HepG2 (cell line): ENCODE data around the gene RBFOX1. TPM values are rescaled to one million over a fixed set of nuclear protein-coding genes. Genes with fewer than 3 reads are reported as not detected.
A peak's percentile ranks its signal among the peaks of the same experiment; 100 is the strongest.

Experiments used
- ATAC-seq: fragments of 200-7000 bp; cut with Tn5 transposase; 3 replicates; pipeline ENCODE4 v1.9.1; 2020; ENCODE audit warnings: mild to moderate bottlenecking, moderate library complexity
- BruUV-seq: library from RNA; stranded (reverse); fragments of 400-500 nt; replicated peaks from 2 replicates; lab custom pipeline; 2021; lab: Mats Ljungman, UMichigan
- CTCF ChIA-PET: fragments of 300-600 bp; formaldehyde crosslinking; extraction: SDS; loops from one replicate; lab custom pipeline; 2021; ENCODE audit warnings: low total read pairs, inconsistent platforms, low intra/inter-chr PET ratio; lab: Yijun Ruan, JAX
- POLR2A ChIA-PET: fragments of 350-600 bp; sonication (Branson Sonifier 250); formaldehyde crosslinking; loops from one replicate; lab custom pipeline; 2020; ENCODE audit warnings: antibody characterized with exemption, inconsistent platforms; lab: Yijun Ruan, JAX
- DNase-seq: peaks from one replicate; pipeline ENCODE4 v3.0.0-alpha.2; 2015; ENCODE audit warnings: low spot score
- FAIRE-seq: peaks from 3 replicates; lab custom pipeline; 2011; peaks lifted over from hg19 to GRCh38; lab: Jason Lieb, UNC
- H2AFZ ChIP-seq: one replicate; pipeline ENCODE4 v1.6.1; 2011; ENCODE audit warnings: low read length, inconsistent platforms
- H3K27ac ChIP-seq: fragments of 300-600 bp; 3 replicates; pipeline ENCODE4 v1.8.0; 2011; ENCODE audit warnings: mixed run types, mild to moderate bottlenecking, mixed read lengths, low read length, inconsistent platforms; ENCODE audit not compliant: insufficient read depth; ENCODE audit errors: extremely low read length
- H3K27me3 ChIP-seq, 2 experiments: fragments of 200-600 bp in 1 of 2; 2 replicates in 1 of 2; 3 replicates in 1 of 2; pipeline versions ENCODE4 v1.6.0 to v1.8.0; 2011; ENCODE audit warnings: low read length in 2 of 2, mild to moderate bottlenecking in 2 of 2, moderate library complexity in 2 of 2, inconsistent platforms in 1 of 2; ENCODE audit not compliant: insufficient read depth in 2 of 2, control insufficient read depth in 1 of 2
- H3K36me3 ChIP-seq, 2 experiments: fragments of 200-600 bp in 1 of 2; replicated peaks in 1 of 2; 2 replicates in 1 of 2; 3 replicates in 1 of 2; pipeline versions ENCODE4 v1.5.1 to v1.8.0; 2011; ENCODE audit warnings: low read length in 2 of 2, inconsistent platforms in 1 of 2; ENCODE audit not compliant: insufficient read depth in 2 of 2, control insufficient read depth in 1 of 2
- H3K4me1 ChIP-seq: 2 replicates; pipeline ENCODE4 v1.5.1; 2012; ENCODE audit warnings: low read length, inconsistent platforms; ENCODE audit not compliant: insufficient read depth
- H3K4me2 ChIP-seq: 2 replicates; pipeline ENCODE4 v1.6.0; 2011; ENCODE audit warnings: low read depth, low read length, inconsistent platforms
- H3K4me3 ChIP-seq, 3 experiments: fragments of 200-600 bp in 1 of 3; sonication (generic), shearing (Covaris generic) in 1 of 3; replicated peaks in 1 of 3; 2 replicates each; pipeline ENCODE4 v1.5.1; 2011 to 2016; ENCODE audit warnings: low read length in 3 of 3, inconsistent platforms in 2 of 3, low read depth in 2 of 3, mild to moderate bottlenecking in 2 of 3, control low read depth in 1 of 3, mixed read lengths in 1 of 3; ENCODE audit not compliant: insufficient read depth in 1 of 3
- H3K79me2 ChIP-seq: one replicate; pipeline ENCODE4 v1.6.1; 2011; ENCODE audit warnings: low read length, inconsistent platforms; ENCODE audit not compliant: insufficient read depth
- H3K9ac ChIP-seq: 2 replicates; pipeline ENCODE4 v1.6.0; 2011; ENCODE audit warnings: mild to moderate bottlenecking, low read depth, low read length, inconsistent platforms; ENCODE audit not compliant: insufficient read depth
- H3K9me3 ChIP-seq: 2 replicates; pipeline ENCODE4 v1.5.1; 2012; ENCODE audit warnings: mild to moderate bottlenecking, low read length
- H4K20me1 ChIP-seq: 2 replicates; pipeline ENCODE4 v1.6.0; 2011; ENCODE audit warnings: inconsistent platforms, mild to moderate bottlenecking, low read length, moderate library complexity; ENCODE audit not compliant: insufficient read depth
- CENPX ChIP-seq: sonication (generic); formaldehyde crosslinking; IDR thresholded peaks from 2 replicates; pipeline ENCODE4 v1.9.0; 2021; ENCODE audit warnings: mild to moderate bottlenecking, missing genetic modification reagents, moderate library complexity
- ETV5 ChIP-seq: IDR thresholded peaks from 2 replicates; pipeline ENCODE4 v1.6.1; 2018; ENCODE audit warnings: missing biosample characterization, missing genetic modification reagents, inconsistent platforms, borderline replicate concordance
- HOXA5 ChIP-seq: sonication (generic); formaldehyde crosslinking; IDR thresholded peaks from 2 replicates; pipeline ENCODE4 v1.4.0; 2020; ENCODE audit warnings: missing genetic modification reagents
- IKZF1 ChIP-seq: fragments of 450-650 bp; IDR thresholded peaks from 2 replicates; pipeline ENCODE4 v1.7.1; 2016
- KDM5B ChIP-seq: sonication (generic); formaldehyde crosslinking; IDR thresholded peaks from 2 replicates; pipeline ENCODE4 v1.4.0; 2020; ENCODE audit warnings: missing genetic modification reagents, mild to moderate bottlenecking, borderline replicate concordance
- NONO ChIP-seq, 2 experiments: fragments of 450-650 bp in 1 of 2; sonication (generic) in 1 of 2; formaldehyde crosslinking in 1 of 2; IDR thresholded peaks in 1 of 2; conservative IDR thresholded peaks in 1 of 2; 2 replicates each; pipeline versions ENCODE4 v1.6.1 to v1.8.0; 2017 to 2022; ENCODE audit warnings: mild to moderate bottlenecking in 1 of 2, missing genetic modification reagents in 1 of 2, moderate library complexity in 1 of 2
- PRMT3 ChIP-seq: sonication (generic); formaldehyde crosslinking; IDR thresholded peaks from 2 replicates; pipeline ENCODE4 v1.8.1; 2022; ENCODE audit warnings: low read depth, mild to moderate bottlenecking, moderate library complexity, missing genetic modification reagents, borderline replicate concordance
- RORA ChIP-seq: sonication (generic); formaldehyde crosslinking; IDR thresholded peaks from 2 replicates; pipeline ENCODE4 v1.5.0; 2020; ENCODE audit warnings: mild to moderate bottlenecking, missing genetic modification reagents, moderate library complexity
- SIX4 ChIP-seq: sonication (generic); formaldehyde crosslinking; IDR thresholded peaks from 2 replicates; pipeline ENCODE4 v1.4.0; 2020; ENCODE audit warnings: missing genetic modification reagents
- ZFY ChIP-seq: sonication (generic); formaldehyde crosslinking; IDR thresholded peaks from 2 replicates; pipeline ENCODE4 v1.4.0; 2020; ENCODE audit warnings: missing genetic modification reagents
- ZMYM2 ChIP-seq: sonication (generic); formaldehyde crosslinking; IDR thresholded peaks from 2 replicates; pipeline ENCODE4 v1.8.0; 2022; ENCODE audit warnings: mild to moderate bottlenecking, missing genetic modification reagents
- ZNF205 ChIP-seq: IDR thresholded peaks from 2 replicates; pipeline ENCODE4 v1.6.1; 2018; ENCODE audit warnings: missing biosample characterization, missing genetic modification reagents
- ZNF253 ChIP-seq: sonication (generic); formaldehyde crosslinking; IDR thresholded peaks from 2 replicates; pipeline ENCODE4 v1.8.0; 2022; ENCODE audit warnings: mild to moderate bottlenecking, missing genetic modification reagents, borderline replicate concordance
- ZNF468 ChIP-seq: sonication (generic); formaldehyde crosslinking; IDR thresholded peaks from 2 replicates; pipeline ENCODE4 v1.8.0; 2022; ENCODE audit warnings: mild to moderate bottlenecking, moderate library complexity, missing genetic modification reagents
- ZNF670 ChIP-seq: sonication (generic); formaldehyde crosslinking; IDR thresholded peaks from 2 replicates; pipeline ENCODE4 v1.8.0; 2022; ENCODE audit warnings: mild to moderate bottlenecking, missing genetic modification reagents, borderline replicate concordance
- ZNF674 ChIP-seq: sonication (generic); formaldehyde crosslinking; IDR thresholded peaks from 2 replicates; pipeline ENCODE4 v1.5.0; 2020; ENCODE audit warnings: low read depth, mild to moderate bottlenecking, missing genetic modification reagents
- ZNF7 ChIP-seq: IDR thresholded peaks from 2 replicates; pipeline ENCODE4 v1.6.1; 2016; ENCODE audit warnings: missing biosample characterization, missing genetic modification reagents
- ZNF775 ChIP-seq: sonication (generic); formaldehyde crosslinking; IDR thresholded peaks from 2 replicates; pipeline ENCODE4 v1.4.0; 2020; ENCODE audit warnings: missing genetic modification reagents, mild to moderate bottlenecking, moderate library complexity, borderline replicate concordance
- WGBS: methylation state at CpG from one replicate; pipeline ENCODE4 v1.1.6; 2017; ENCODE audit warnings: low lambda C conversion rate; 5-methylcytosine and 5-hydroxymethylcytosine counted together
- in situ Hi-C: cut with HindIII; loops from 2 replicates; pipeline ENCODE4 v1.10.0; 2017; ENCODE audit warnings: low pct_unique_long_range_greater_than_20kb; ENCODE audit not compliant: extremely low pct_ligation_motif_present
- intact Hi-C: fragments of 100-400 bp; cut with micrococcal nuclease; formaldehyde crosslinking; loops from one replicate; pipeline ENCODE4 v1.10.0; 2022; ENCODE audit not compliant: unreplicated experiment
- polyA plus RNA-seq, 8 experiments: library from polyadenylated mRNA; depleted of rRNA in 3 of 8; stranded (reverse) in 7 of 8; unstranded in 1 of 8; fragments of >200 nt; fragmentation: Illumina TruSeq in 4 of 8; extraction: Trizol in 4 of 8; gene quantifications; 2 replicates each; pipeline versions ENCODE4 v1.2.1 to v1.2.3, GENCODE V29; 2011 to 2016; ENCODE audit warnings: low read depth in 4 of 8, missing spikeins in 1 of 8, mixed read lengths in 1 of 8; ENCODE audit not compliant: insufficient read depth in 1 of 8
- total RNA-seq, 5 experiments: library from RNA; depleted of rRNA; stranded (reverse); fragments of >200 nt; fragmentation: Illumina TruSeq; extraction: Trizol; gene quantifications; 2 replicates each; pipeline ENCODE4 v1.2.3, GENCODE V29; 2016; ENCODE audit warnings: low read depth in 1 of 5
- TF ChIP-seq, protein P1 (sequence below): sonication (generic); formaldehyde crosslinking; IDR thresholded peaks from 2 replicates; pipeline ENCODE4 v1.4.0; 2020; ENCODE audit warnings: mild to moderate bottlenecking, missing genetic modification reagents, borderline replicate concordance
- TF ChIP-seq, protein P2 (sequence below): sonication (generic); formaldehyde crosslinking; IDR thresholded peaks from 2 replicates; pipeline ENCODE4 v1.5.0; 2020; ENCODE audit warnings: missing genetic modification reagents

Gene RBFOX1
- total and polyA plus RNA-seq, 2 of the 13 experiments (the other 11 are each of a cell fraction or from before 2014, with no cell fraction given): not detected

DNA sequence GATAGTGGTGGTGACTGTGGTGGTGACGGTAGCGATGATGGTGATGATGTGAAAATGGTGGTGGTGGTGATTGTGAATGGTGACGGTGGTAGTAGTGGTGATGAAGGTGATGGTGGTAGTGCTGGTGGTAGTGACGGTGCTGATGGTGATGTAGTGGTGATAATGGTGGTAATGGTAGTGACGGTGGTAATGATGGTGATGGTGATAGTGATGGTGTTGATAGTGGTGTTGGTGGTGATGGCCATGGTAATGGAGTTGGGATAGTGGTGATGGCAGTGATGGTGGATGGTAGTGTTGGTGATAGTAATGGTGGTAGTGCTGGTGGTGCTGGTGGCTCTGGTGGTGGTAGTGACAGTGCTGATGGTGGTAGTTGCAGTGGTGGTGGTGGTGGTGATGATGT, 14.7 kb upstream of the RBFOX1 start (continued):
- TF ChIP-seq SIX4 (CRISPR knock-in tag) (no peak), NONO (IDR thresholded peaks at IDR 0.05) (0 out of 2 replicates have a peak, but pooled peaks have one; percentile 42), NONO (CRISPR knock-in tag; conservative IDR thresholded peaks at IDR 0.05) (no peak), CENPX (CRISPR knock-in tag) (no peak), PRMT3 (no peak), ZNF674 (no peak), IKZF1 (peak; percentile 98; the same call in 1 of the 2 replicates), RORA (no peak)
- TF ChIP-seq, protein P1, sequence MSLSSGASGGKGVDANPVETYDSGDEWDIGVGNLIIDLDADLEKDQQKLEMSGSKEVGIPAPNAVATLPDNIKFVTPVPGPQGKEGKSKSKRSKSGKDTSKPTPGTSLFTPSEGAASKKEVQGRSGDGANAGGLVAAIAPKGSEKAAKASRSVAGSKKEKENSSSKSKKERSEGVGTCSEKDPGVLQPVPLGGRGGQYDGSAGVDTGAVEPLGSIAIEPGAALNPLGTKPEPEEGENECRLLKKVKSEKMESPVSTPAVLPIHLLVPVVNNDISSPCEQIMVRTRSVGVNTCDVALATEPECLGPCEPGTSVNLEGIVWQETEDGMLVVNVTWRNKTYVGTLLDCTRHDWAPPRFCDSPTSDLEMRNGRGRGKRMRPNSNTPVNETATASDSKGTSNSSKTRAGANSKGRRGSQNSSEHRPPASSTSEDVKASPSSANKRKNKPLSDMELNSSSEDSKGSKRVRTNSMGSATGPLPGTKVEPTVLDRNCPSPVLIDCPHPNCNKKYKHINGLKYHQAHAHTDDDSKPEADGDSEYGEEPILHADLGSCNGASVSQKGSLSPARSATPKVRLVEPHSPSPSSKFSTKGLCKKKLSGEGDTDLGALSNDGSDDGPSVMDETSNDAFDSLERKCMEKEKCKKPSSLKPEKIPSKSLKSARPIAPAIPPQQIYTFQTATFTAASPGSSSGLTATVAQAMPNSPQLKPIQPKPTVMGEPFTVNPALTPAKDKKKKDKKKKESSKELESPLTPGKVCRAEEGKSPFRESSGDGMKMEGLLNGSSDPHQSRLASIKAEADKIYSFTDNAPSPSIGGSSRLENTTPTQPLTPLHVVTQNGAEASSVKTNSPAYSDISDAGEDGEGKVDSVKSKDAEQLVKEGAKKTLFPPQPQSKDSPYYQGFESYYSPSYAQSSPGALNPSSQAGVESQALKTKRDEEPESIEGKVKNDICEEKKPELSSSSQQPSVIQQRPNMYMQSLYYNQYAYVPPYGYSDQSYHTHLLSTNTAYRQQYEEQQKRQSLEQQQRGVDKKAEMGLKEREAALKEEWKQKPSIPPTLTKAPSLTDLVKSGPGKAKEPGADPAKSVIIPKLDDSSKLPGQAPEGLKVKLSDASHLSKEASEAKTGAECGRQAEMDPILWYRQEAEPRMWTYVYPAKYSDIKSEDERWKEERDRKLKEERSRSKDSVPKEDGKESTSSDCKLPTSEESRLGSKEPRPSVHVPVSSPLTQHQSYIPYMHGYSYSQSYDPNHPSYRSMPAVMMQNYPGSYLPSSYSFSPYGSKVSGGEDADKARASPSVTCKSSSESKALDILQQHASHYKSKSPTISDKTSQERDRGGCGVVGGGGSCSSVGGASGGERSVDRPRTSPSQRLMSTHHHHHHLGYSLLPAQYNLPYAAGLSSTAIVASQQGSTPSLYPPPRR (CRISPR knock-in tag): no peak
- TF ChIP-seq, all 625 proteins: peak for 11

DNA sequence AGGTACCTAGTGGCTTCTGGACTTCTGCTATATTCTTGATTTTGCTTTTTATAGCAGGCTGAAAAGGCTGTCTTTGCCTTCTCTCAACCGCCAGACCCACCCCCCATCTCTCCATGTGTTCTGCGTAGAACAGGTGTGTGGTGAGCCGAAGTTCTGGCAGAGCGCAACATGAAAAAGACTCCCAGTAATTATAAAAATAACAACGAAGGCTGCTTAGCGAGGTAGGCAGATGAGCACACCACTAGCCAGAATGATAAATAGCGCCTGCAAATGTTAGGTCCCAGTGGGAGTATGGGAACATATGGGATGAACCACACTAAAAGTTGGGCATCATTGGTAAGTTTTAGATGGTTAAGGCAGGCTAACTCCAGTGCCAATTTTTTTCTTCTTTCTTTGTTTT, 14.0 kb upstream of the RBFOX1 start:
- ATAC-seq (no peak), FAIRE-seq (no peak), DNase-seq (no peak)
- H3K9ac ChIP-seq: no peak overlapping the region
- WGBS: 36% methylated on average over 7 of the region's 7 CpGs
- H3K79me2 ChIP-seq: no peaks in the 10 kb centered on the region
- H3K36me3 ChIP-seq: no peaks in the 10 kb centered on the region
- intact Hi-C loops: loop anchor here (10.0 kb wide), 1 partner anchor 986 kb away; no protein-coding TSS in a partner anchor
- H3K4me2 ChIP-seq: no peak overlapping the region
- in situ Hi-C loops: no loop called here
- no peak overlapping the region for H2AFZ ChIP-seq
- no peak for TF ChIP-seq ZNF670
- no peak for TF ChIP-seq ZNF775 (CRISPR knock-in tag)
- no peak for TF ChIP-seq KDM5B (CRISPR knock-in tag)
- TF ChIP-seq ZNF7 (CRISPR knock-in tag): no peak
- TF ChIP-seq HOXA5: no peak
- TF ChIP-seq ZMYM2: no peak
- TF ChIP-seq ETV5 (CRISPR knock-in tag): no peak
- no peak for TF ChIP-seq ZNF205 (CRISPR knock-in tag)
- TF ChIP-seq ZFY (CRISPR knock-in tag): no peak
- no peak for TF ChIP-seq ZNF253 (CRISPR knock-in tag)
- TF ChIP-seq, protein P2, sequence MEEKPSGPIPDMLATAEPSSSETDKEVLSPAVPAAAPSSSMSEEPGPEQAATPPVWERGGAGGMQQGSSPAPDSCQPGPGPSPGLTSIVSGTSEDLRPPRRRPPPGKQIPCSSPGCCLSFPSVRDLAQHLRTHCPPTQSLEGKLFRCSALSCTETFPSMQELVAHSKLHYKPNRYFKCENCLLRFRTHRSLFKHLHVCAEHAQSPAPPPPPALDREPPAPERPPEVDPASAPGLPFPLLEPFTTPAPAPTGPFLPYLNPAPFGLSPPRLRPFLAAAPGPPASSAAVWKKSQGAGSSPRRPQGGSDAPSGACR: no peak
- TF ChIP-seq ZNF468 (CRISPR knock-in tag): no peak
- POLR2A ChIA-PET: no interaction called here
- no peak overlapping the region for H3K4me3 ChIP-seq
- no peaks in the 10 kb centered on the region for H4K20me1 ChIP-seq
- 0 out of 2 replicates have a peak, but pooled peaks cover 6% of the 10 kb centered on the region for H3K9me3 ChIP-seq
- no peaks in the 10 kb centered on the region for H3K27me3 ChIP-seq
- no TSS peak for BruUV-seq
- no peaks in the 10 kb centered on the region for H3K4me1 ChIP-seq
- H3K27ac ChIP-seq: no peak overlapping the region
- CTCF ChIA-PET: no interaction called here
